NCI-H774 (cell line): Measurements from ENCODE around the gene SEC31A.

Source experiments
- DNase-seq: peaks from one replicate; lab custom pipeline; 2025; lab: John Stamatoyannopoulos, UW

Gene SEC31A

GRCh38 chr4:82790060-82790660 is 100.8 kb downstream of the SEC31A start:
- no peak for DNase-seq

GRCh38 chr4:82789025-82789776 is 101.8 kb downstream of the SEC31A start:
- DNase-seq = no peak

GRCh38 chr4:82787342-82787741 is 103.6 kb downstream of the SEC31A start:
- no peak for DNase-seq

GRCh38 chr4:82786828-82787227 is 104.1 kb downstream of the SEC31A start:
- no peak for DNase-seq

GRCh38 chr4:82785611-82786400 is 105.1 kb downstream of the SEC31A start:
- DNase-seq = no peak

GRCh38 chr4:82784681-82785610 is 106.0 kb downstream of the SEC31A start:
- DNase-seq = no peak

GRCh38 chr4:82782626-82783345 is 108.2 kb downstream of the SEC31A start:
- DNase-seq = no peak

GRCh38 chr4:82780752-82781231 is 110.2 kb downstream of the SEC31A start:
- DNase-seq = peak; percentile 63

GRCh38 chr4:82780170-82780751 is 110.7 kb downstream of the SEC31A start:
- no peak for DNase-seq

GRCh38 chr4:82779032-82779431 is 111.9 kb downstream of the SEC31A start:
- no peak for DNase-seq

- no peak for DNase-seq
Measured at GRCh38 chr4:82777857-82778525, 113.0 kb downstream of the SEC31A start.

- DNase-seq = no peak
Measured at GRCh38 chr4:82776925-82777542, 113.9 kb downstream of the SEC31A start.

GRCh38 chr4:82775243-82775642 is 115.7 kb downstream of the SEC31A start:
- no peak for DNase-seq

GRCh38 chr4:82774711-82775171 is 116.2 kb downstream of the SEC31A start:
- DNase-seq = no peak

- no peak for DNase-seq
Measured at GRCh38 chr4:82773057-82773456, 117.9 kb downstream of the SEC31A start.

- DNase-seq = no peak
Measured at GRCh38 chr4:82770607-82771006, 120.3 kb downstream of the SEC31A start.
